Activated CD8-positive, alpha-beta memory T cell treated with anti-CD3 and anti-CD28 coated beads, Interleukin-2, amount 10 ng/mL, durations not matched to agents 7 days and 5 days (primary cell): Measurements from ENCODE around the gene RAB34. TPM values are rescaled to one million over a fixed set of nuclear protein-coding genes. Genes with fewer than 3 reads are reported as not detected.

Source experiments
- ATAC-seq: fragments of 150-1000 bp; cut with Tn5 transposase; one replicate; pipeline ENCODE4 v1.10.0; 2021; ENCODE audit warnings: moderate library complexity
- CTCF ChIA-PET: fragments of 350-600 bp; sonication (Branson Sonifier 250); formaldehyde crosslinking; loops from one replicate; lab custom pipeline; 2021; ENCODE audit warnings: antibody characterized with exemption; lab: Charles Lee
- DNase-seq: peaks from one replicate; pipeline ENCODE4 v3.0.0-alpha.2; 2020
- H3K27ac Mint-ChIP-seq: one replicate; pipeline ENCODE4 v1.8.0; 2021; ENCODE audit warnings: mild to moderate bottlenecking, mixed read lengths
- H3K27me3 Mint-ChIP-seq: one replicate; pipeline ENCODE4 v1.8.0; 2021; ENCODE audit warnings: mixed read lengths
- H3K36me3 Mint-ChIP-seq: one replicate; pipeline ENCODE4 v1.8.0; 2021; ENCODE audit warnings: mild to moderate bottlenecking, mixed read lengths
- H3K4me1 Mint-ChIP-seq: one replicate; pipeline ENCODE4 v1.8.0; 2021; ENCODE audit warnings: mixed read lengths
- H3K4me3 Mint-ChIP-seq: one replicate; pipeline ENCODE4 v1.8.0; 2021; ENCODE audit warnings: mild to moderate bottlenecking, moderate library complexity, mixed read lengths
- H3K9me3 Mint-ChIP-seq: one replicate; pipeline ENCODE4 v1.8.0; 2022; ENCODE audit warnings: low read depth, mixed read lengths
- total RNA-seq, 2 experiments: library from RNA; stranded (reverse); gene quantifications; one replicate each; pipeline ENCODE4 v1.2.3, GENCODE V29; 2021

RAB34 gene, protein sequence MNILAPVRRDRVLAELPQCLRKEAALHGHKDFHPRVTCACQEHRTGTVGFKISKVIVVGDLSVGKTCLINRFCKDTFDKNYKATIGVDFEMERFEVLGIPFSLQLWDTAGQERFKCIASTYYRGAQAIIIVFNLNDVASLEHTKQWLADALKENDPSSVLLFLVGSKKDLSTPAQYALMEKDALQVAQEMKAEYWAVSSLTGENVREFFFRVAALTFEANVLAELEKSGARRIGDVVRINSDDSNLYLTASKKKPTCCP
- total RNA-seq: 1 to 10 TPM; 5.6 to 8.3 TPM

DNA sequence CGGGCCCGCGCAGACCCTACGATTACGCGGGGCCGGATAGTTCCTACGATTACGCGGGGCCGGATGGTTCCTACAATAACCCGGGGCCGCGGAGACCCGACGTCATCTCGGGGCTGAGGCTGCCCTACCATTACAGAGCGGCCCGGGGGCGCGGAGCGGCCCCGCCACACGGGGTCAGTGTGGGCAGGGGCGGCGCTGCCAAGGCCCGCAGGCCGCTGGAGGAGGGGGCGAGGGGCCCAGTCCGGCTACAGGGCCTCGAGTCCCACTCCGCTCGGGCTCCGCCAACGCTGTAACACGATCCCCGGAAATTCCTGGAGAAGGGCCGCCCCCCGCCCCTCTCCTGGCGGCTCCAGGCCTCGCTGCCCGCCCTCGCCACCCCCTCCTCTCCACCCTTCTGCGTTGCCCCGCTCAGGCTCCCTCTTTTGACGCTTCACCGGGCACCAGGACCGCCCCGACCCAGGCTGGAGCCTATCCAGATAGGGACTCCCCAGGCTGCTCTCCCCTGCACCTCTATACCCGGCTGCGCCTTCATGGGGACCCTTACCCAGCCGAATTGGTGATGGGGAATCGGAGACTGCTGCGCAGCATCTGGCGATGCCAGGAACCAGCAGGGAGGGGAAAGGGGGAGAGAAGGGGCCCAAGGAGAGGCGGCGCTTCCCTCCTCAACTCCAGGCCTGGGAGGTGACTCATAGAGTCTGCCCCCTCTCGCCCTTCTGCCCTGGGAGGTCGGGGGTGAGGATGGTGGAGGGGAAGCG, at the start of gene RAB34:
Gene RAB34 (minus strand): TSS at position 291 of the 755 bp plus-strand sequence. CDS start 602 bp downstream, outside the sequence.
- peaks cover 28% of the 10 kb centered on the region for H3K36me3 Mint-ChIP-seq
- H3K9me3 Mint-ChIP-seq: no peaks in the 10 kb centered on the region
- peaks cover 36% of the 10 kb centered on the region for H3K27me3 Mint-ChIP-seq
- peak within 1 kb of the TSS; percentile 24 for H3K27ac Mint-ChIP-seq
- H3K4me3 Mint-ChIP-seq: peak within 1 kb of the TSS; percentile 40
- ATAC-seq (no peak), DNase-seq (no peak)
- peaks cover 29% of the 10 kb centered on the region for H3K4me1 Mint-ChIP-seq
- CTCF ChIA-PET: interaction anchor here (2.1 kb wide), 1 partner anchor 10 kb away, joined by 17 read pairs; the partner anchor contains the start of gene NEK8

DNA sequence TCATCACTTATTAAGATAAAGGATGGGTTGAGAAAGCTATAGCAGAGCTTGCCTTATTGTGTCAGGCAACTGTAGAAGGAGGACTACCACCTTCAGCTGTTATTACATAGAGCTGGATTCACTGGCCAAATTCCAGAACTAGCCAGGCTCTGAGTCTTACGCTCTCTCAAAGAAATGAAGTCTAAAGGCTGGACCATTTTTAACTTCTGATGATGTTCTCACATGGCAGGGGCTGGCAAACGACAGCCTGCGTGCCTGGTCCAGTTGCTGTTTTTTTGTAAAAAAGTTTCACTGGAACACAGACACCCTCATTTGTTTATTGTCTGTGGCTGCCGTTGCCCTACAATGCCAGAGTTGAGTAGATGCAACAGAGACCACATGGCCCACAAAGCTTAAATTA, 47.4 kb upstream of the RAB34 start:
- no peak overlapping the region for H3K27ac Mint-ChIP-seq
- peaks cover 42% of the 10 kb centered on the region for H3K4me1 Mint-ChIP-seq
- no peak overlapping the region for H3K4me3 Mint-ChIP-seq
- ATAC-seq (no peak), DNase-seq (no peak)
- H3K9me3 Mint-ChIP-seq: no peaks in the 10 kb centered on the region
- H3K27me3 Mint-ChIP-seq: no peaks in the 10 kb centered on the region
- H3K36me3 Mint-ChIP-seq: peaks cover 10% of the 10 kb centered on the region
- CTCF ChIA-PET: interaction anchor here (0.9 to 7.2 kb wide), 22 partner anchors 9 to 352 kb away, joined by 3 to 98 read pairs (median 10); partner anchors contain the start of genes DHRS13, FAM222B, FLOT2 and NEK8

DNA sequence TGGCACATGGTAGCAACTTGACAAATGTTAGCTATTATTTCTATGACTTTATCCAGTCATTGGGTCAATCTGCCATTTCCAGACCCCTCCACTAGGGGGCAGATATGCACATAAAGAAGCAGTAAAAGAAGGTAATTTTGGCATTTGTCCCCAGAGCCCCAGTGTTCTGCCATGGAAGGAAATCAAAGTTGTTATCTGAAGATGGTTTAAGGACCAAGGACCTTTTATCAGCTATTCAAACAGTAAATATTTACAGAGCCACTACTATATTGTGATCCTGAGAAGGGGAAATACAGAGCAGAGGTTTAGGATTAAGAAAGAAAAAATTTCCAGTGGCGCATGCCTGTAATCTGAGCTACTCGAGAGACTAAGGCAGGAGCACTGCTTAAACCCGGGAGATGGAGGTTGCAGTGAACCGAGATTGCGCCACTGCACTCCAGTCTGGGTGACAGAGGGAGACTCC, 46.2 kb upstream of the RAB34 start:
- H3K27me3 Mint-ChIP-seq: no peaks in the 10 kb centered on the region
- ATAC-seq (peak; percentile 70), DNase-seq (peak; percentile 86)
- H3K27ac Mint-ChIP-seq: peak overlapping the region; percentile 50
- H3K4me3 Mint-ChIP-seq: no peak overlapping the region
- no peaks in the 10 kb centered on the region for H3K9me3 Mint-ChIP-seq
- CTCF ChIA-PET: interaction anchor here (0.6 to 7.2 kb wide), 66 partner anchors 11 to 538 kb away, joined by 3 to 98 read pairs (median 6); partner anchors contain the start of genes BLTP2, DHRS13, FAM222B and FLOT2
- H3K4me1 Mint-ChIP-seq: peaks cover 42% of the 10 kb centered on the region
- H3K36me3 Mint-ChIP-seq: peaks cover 13% of the 10 kb centered on the region

DNA sequence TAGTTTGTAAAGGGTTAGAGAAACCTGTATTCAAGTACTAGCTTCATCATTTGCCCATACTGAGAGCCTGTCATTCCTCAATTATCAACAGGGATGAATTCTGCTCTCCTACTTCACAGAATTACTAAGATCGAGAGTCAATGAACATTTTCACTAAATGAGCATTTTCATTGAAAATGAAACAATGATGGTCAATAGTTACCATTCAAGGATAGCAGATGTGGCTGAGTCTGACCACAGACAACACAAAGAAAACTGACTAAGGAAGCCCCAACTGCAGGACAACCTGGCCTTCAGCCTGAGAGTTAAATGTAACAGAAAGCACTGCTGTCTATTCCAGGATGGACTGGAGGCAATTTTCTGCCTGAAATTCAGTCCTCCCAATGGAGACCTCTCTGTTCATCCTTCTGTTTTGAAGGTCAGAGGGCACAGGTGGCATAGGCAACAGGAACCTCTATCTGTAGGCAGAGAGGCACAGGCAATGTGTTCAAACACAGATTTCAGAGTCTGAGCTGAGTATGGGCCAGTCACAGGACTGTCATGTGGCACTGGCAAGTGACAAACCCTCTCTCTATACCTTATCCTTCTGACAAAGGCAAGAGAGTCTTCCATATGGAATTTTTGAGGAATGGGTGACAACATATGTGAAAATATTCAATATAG, 45.6 kb upstream of the RAB34 start:
- H3K27me3 Mint-ChIP-seq: no peaks in the 10 kb centered on the region
- peaks cover 19% of the 10 kb centered on the region for H3K36me3 Mint-ChIP-seq
- H3K9me3 Mint-ChIP-seq: no peaks in the 10 kb centered on the region
- DNase-seq (peak; percentile 54), ATAC-seq (peak; percentile 68)
- CTCF ChIA-PET: interaction anchor here (0.6 to 7.2 kb wide), 64 partner anchors 11 to 539 kb away, joined by 3 to 98 read pairs (median 6); partner anchors contain the start of genes BLTP2, DHRS13, FAM222B and FLOT2
- no peak overlapping the region for H3K4me3 Mint-ChIP-seq
- H3K27ac Mint-ChIP-seq: peak overlapping the region; percentile 50
- H3K4me1 Mint-ChIP-seq: peaks cover 42% of the 10 kb centered on the region

DNA sequence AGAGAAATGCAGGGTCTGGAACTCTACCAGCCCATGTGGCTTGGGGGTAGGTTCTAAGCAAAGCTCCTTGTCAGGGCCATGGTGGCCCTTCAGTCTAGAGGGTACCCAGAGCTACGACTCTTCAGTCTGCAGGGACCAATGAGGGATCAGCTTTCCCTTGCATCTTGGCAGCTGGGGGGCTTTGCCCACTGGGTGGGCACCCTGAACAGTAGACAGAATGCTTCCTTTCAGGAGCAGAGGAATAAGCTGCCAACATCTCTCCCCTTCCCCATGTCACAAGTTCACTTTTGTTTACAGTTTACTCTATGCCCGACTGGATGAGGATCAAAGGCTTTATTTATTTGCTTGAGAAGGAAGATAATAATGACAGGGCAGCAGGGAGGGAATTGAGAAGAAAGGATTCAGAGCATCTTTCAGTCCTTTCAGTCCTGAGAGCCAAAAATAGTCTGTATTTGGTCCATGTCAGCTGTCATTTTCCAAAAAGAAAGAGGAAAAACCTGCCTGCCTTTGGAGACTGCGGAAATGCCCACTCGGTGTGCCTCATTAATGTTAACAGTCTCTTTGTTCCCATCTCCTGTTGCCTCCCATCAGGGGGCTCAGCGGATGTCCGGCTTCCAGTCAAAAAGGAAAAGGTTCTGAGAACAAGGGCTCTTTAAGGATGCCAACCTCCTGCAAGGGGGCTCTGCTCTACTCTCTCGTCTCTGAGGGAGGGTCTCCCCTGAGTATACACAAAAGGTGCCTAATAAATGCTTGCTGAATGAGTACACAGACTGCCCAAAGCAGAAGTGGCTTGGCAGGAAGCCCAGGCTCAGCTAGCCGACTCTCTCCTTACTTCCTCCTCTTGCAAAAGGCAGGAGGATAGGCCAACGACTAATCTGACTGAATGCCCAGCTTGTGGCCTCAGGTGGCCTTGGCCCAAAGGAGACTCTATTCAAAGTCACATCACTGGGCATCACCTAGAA, 43.2 kb upstream of the RAB34 start:
- Mint-ChIP-seq H3K27ac (no peak overlapping the region), H3K9me3 (no peaks in the 10 kb centered on the region), H3K4me3 (no peak overlapping the region), H3K27me3 (no peaks in the 10 kb centered on the region), H3K36me3 (peaks cover 19% of the 10 kb centered on the region), H3K4me1 (peaks cover 37% of the 10 kb centered on the region)
- ATAC-seq (no peak), DNase-seq (no peak)
- CTCF ChIA-PET: interaction anchor here (1.2 to 7.2 kb wide), 8 partner anchors 9 to 193 kb away, joined by 3 to 98 read pairs (median 4); partner anchors contain the start of genes DHRS13, FAM222B, FLOT2 and NEK8

DNA sequence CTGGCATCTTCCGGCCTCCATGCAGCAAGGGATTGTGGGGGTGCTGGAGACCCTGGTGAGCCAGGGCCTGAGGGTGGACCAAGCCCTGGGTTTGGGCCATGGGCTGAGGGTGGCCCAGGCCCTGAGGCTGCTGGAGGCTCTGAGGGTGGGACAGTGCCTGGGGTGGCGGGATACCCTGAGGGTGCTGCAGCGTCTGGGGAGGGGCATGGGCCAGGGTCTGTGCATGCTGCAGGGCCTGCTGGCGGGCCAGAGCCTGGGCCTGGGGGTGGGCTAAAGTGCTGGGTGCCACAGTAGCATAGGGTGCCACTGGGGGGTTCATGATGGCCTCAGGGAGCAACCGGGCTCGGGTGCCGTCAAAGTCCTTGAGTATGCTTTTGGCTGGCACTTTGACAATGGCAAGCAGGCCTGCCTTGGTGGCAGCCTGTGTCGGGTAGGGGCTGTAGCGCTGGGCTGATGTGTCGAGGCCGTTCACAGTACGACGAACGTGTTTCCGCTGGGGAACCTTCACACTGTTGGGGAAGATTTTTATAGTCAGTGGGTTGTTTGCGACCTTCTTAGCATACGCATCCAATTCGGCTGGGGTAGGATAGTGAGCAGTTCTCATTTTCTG, 41.7 kb upstream of the RAB34 start:
- Mint-ChIP-seq H3K9me3 (no peaks in the 10 kb centered on the region), H3K27ac (no peak overlapping the region), H3K27me3 (no peaks in the 10 kb centered on the region), H3K4me1 (peaks cover 27% of the 10 kb centered on the region), H3K4me3 (no peak overlapping the region), H3K36me3 (peaks cover 17% of the 10 kb centered on the region)
- CTCF ChIA-PET: interaction anchor here (7.2 kb wide), 1 partner anchor 8 kb away, joined by 98 read pairs; no protein-coding TSS in a partner anchor
- ATAC-seq (no peak), DNase-seq (no peak)

DNA sequence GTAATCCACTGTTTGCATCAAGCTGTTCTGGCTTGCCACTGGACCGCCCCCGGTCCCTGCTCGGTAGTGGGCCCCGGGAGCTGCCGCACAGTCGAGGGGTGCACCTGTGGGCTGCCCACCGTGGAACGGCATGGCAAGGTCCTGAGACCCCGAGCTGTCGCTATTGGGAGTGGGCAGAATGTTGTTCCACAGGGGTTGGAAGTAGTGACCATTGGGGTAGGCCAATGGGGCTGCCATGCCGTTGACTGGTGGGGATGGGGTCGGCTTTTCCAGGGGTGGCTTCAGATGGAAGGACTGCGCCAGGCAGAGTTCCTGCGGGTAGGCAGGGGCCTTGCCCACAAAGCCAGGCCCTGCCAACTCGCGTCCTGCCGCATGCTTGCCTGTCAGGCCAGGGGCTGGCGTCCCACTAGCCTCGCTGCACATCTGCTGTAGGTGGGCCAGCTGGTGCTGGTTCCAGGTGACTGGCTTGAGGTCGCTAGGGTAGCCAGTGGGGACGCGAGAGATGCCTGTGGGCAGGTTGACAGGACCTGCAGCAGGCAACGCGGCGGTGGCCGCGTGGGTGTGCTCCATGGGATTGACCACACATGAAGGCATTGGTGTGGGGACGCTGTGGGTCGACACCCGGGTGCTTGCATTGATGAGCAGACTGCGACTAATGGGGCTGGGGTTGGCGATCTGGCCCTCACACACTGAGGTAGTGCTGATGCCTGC, 40.9 kb upstream of the RAB34 start:
- Mint-ChIP-seq H3K36me3 (peaks cover 15% of the 10 kb centered on the region), H3K4me3 (no peak overlapping the region), H3K27me3 (no peaks in the 10 kb centered on the region), H3K27ac (no peak overlapping the region), H3K9me3 (no peaks in the 10 kb centered on the region), H3K4me1 (peaks cover 23% of the 10 kb centered on the region)
- ATAC-seq (no peak), DNase-seq (no peak)
- CTCF ChIA-PET: interaction anchor here (1.6 to 1.9 kb wide), 2 partner anchors 10 to 31 kb away, joined by 5 to 10 read pairs; no protein-coding TSS in a partner anchor

DNA sequence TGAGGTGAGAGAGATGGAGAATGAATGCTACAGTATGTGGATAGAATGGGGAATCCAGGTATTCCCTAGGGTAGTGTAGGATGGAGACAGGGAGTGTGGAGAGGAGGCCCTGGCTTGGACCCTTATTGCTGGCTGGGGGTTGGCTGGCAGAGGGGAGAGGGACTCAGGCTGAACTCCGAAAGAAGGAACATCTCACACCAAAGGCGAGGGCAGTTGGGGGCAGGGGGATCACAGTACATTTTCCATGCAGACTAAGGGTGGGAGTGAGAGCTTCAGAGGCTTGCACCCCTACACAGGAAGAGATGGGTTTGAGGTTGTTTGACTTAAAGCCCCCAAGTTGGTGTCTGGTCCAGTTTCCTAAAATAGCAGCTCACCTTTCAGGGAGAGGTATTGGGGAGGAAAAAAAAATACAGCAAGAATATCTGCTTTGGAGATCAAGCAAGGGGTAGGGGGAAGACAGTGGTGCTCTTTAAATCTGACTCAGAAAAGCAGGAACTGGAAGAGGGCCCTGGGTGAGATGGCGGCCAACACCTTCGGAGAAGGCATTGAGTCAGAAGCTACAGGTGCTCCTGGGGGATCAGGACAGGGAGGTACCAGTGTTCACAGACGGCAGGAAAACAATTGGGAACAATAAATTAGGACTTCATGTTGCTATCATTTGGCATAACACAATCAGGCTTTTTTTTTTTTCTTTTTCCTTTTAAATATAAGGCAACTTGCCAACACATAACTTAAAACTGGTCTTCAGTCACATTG, 38.6 kb upstream of the RAB34 start:
- no peak overlapping the region for H3K27ac Mint-ChIP-seq

DNA sequence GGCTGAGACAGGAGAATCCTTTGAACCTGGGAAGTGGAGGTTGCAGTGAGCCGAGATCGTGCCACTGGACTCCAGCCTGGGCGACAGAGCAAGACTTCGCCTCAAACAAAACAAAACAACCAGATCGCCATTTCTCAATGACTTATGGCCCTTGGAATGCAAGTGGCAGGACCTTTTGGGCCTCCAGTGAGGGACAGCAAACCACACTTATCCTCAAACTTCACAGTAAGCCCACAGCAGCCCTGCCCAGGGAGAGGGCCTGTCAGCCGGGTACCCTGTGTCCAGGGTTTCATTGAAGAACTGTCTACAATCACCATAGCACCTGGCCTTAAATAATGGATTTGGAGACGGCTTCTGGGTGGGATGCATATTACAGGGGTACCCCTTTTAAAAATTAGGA, 37.8 kb upstream of the RAB34 start:
- H3K4me3 Mint-ChIP-seq: no peak overlapping the region
- no peaks in the 10 kb centered on the region for H3K27me3 Mint-ChIP-seq
- H3K9me3 Mint-ChIP-seq: no peaks in the 10 kb centered on the region
- H3K36me3 Mint-ChIP-seq: peaks cover 12% of the 10 kb centered on the region
- H3K4me1 Mint-ChIP-seq: peaks cover 2% of the 10 kb centered on the region
- no peak overlapping the region for H3K27ac Mint-ChIP-seq
- DNase-seq (no peak), ATAC-seq (no peak)
- CTCF ChIA-PET: interaction anchor here (1.2 to 1.3 kb wide), 2 partner anchors 9 to 28 kb away, joined by 4 to 9 read pairs; no protein-coding TSS in a partner anchor

More for the DNA sequence above, 38.6 kb upstream of the RAB34 start:
- H3K27me3 Mint-ChIP-seq: no peaks in the 10 kb centered on the region
- CTCF ChIA-PET: interaction anchor here (1.0 to 1.3 kb wide), 3 partner anchors 8 to 197 kb away, joined by 3 to 9 read pairs (median 4); no protein-coding TSS in a partner anchor
- no peak for ATAC-seq
- no peaks in the 10 kb centered on the region for H3K9me3 Mint-ChIP-seq
- H3K4me1 Mint-ChIP-seq: peaks cover 4% of the 10 kb centered on the region
- peaks cover 14% of the 10 kb centered on the region for H3K36me3 Mint-ChIP-seq
- DNase-seq: no peak
- no peak overlapping the region for H3K4me3 Mint-ChIP-seq

DNA sequence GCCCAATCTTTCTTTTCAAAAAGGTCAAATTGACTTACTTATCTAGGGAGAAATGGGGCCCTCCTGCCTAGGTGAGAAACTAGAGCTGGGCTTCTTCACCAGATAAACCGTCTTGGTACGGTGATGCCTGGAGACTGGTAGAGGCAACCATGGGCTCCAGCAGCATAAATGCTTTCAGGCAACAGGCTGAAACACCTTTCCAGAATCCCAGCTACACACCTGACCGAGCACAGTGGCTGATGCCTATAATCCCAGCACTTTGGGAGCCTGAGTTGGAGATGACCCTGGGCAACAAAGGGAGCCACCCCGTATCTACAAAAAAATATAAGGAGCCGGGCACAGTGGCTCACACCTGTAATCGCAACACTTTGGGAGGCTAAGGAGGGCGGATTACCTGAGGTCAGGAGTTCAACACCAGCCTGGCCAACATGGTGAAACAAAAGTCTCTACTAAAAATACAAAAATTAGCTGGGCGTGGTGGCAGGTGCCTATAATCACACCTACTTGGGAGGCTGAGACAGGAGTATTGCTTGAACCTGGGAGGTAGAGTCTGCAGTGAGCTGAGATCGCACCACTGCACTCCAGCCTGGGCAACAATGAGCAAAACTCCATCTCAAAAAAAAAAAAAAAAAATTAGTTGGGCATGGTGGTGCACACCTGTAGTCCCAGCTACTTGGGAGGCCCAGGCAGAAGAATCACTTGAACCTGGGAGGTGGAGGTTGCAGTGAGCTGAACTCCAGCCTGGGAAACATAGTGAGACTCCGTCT, 34.1 kb upstream of the RAB34 start:
- ATAC-seq (no peak), DNase-seq (no peak)
- Mint-ChIP-seq H3K9me3 (no peaks in the 10 kb centered on the region), H3K4me1 (peaks cover 21% of the 10 kb centered on the region), H3K27me3 (no peaks in the 10 kb centered on the region), H3K27ac (no peak overlapping the region), H3K36me3 (peaks cover 5% of the 10 kb centered on the region), H3K4me3 (no peak overlapping the region)
- CTCF ChIA-PET: interaction anchor here (0.6 to 16.9 kb wide), 10 partner anchors 10 to 802 kb away, joined by 3 to 591 read pairs (median 3); partner anchors contain the start of genes NEK8, RPL23A and TLCD1
